GM13977 (cell line): ENCODE data around the gene OR56B4.
"Not testable (repeated sequence)": the region's sequence is repeated elsewhere in the genome, so short reads cannot be mapped to it uniquely, and the experiment has no call there.

Experiments
- DNase-seq: peaks from one replicate; pipeline ENCODE4 v3.0.0; 2012; ENCODE audit warnings: low spot score
- CTCF ChIP-seq: IDR thresholded peaks from 2 replicates; pipeline ENCODE4 v1.5.1; 2012; ENCODE audit warnings: mild to moderate bottlenecking, control low read depth; ENCODE audit not compliant: insufficient read depth; ENCODE audit errors: extremely low read depth, missing control alignments
- in situ Hi-C: fragments of 300-500 bp; cut with MboI; formaldehyde crosslinking; loops from one replicate; pipeline ENCODE4 v1.12.0; 2022; ENCODE audit warnings: low sequenced_read_pairs, low pct_unique_long_range_greater_than_20kb, mixed read lengths, inconsistent platforms; ENCODE audit not compliant: unreplicated experiment

OR56B4 gene, protein sequence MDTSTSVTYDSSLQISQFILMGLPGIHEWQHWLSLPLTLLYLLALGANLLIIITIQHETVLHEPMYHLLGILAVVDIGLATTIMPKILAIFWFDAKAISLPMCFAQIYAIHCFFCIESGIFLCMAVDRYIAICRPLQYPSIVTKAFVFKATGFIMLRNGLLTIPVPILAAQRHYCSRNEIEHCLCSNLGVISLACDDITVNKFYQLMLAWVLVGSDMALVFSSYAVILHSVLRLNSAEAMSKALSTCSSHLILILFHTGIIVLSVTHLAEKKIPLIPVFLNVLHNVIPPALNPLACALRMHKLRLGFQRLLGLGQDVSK

DNA sequence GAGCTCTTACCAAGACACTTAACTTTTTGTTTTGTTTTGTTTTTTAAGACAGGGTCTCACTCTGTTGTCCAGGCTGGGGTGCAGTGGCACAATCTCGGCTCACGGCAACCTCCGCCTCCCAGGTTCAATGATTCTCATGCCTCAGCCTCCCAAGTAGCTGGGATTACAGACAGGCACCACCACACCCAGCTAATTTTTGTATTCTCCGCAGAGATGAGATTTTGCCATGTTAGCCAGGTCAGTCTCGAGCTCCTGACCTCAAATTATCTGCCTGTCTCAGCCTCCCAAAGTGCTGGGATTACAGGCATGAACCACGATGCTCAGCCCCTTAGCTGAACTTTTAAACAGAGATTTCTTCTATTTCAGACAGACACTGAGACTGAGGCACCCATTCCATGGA lies at the start of gene OR56B4:
TSS of gene OR56B4 (plus strand) at position 301 of the 400 bp plus-strand sequence. CDS start at position 396, 95 bp downstream.
- in situ Hi-C loops, DNase-seq: not testable (repeated sequence)

DNA sequence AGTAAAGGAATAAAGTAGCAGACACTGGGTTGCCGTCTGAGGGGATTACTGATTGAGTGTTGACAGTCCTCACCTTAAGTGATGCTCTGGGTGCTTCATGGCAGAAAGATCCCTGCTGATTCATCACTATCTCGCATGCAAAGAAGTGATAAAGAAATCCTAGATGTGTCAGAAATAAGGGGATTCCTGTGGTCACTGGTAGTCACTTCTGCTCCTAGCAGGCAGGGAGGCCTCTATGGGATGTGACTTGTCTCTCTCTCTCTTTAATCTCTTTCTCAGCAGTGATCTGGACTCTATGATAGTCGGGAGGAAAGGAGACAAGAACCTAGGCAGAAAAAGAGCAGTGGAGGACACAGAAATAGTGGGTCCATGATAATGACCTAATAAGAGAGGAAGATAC lies 46.0 kb upstream of the OR56B4 start:
- in situ Hi-C loops = no loop called here
- no peak for DNase-seq
- no peak for TF ChIP-seq CTCF

GRCh38 chr11:6062691-6063358 lies 44.7 kb upstream of the OR56B4 start:
- in situ Hi-C loops = no loop called here
- TF ChIP-seq CTCF = peak; percentile 18

DNA sequence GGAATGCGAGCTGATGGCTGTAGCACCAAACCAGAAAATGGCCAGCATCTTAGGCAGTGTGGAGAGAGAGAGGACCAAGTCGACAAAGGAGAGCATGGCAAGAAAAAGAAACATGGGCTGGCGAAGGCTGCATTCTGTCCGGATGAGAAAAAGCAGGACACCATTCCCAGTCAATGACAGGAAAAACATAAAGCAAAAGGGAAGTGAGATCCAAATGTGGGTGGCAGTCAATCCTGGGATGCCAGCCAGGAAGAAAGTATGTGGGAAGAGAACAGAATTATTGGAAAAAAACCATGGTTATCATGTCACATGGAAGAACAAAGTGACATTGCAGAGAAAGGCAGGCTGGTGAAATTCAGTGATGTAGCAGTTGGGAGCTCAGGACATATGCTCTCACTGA lies 40.0 kb upstream of the OR56B4 start:
- TF ChIP-seq CTCF = no peak
- in situ Hi-C loops = no loop called here
- no peak for DNase-seq

More at GRCh38 chr11:6062691-6063358, 44.7 kb upstream of the OR56B4 start:
- no peak for DNase-seq

GRCh38 chr11:6076443-6076842 lies 31.0 kb upstream of the OR56B4 start:
- in situ Hi-C loops, DNase-seq: not testable (repeated sequence)

DNA sequence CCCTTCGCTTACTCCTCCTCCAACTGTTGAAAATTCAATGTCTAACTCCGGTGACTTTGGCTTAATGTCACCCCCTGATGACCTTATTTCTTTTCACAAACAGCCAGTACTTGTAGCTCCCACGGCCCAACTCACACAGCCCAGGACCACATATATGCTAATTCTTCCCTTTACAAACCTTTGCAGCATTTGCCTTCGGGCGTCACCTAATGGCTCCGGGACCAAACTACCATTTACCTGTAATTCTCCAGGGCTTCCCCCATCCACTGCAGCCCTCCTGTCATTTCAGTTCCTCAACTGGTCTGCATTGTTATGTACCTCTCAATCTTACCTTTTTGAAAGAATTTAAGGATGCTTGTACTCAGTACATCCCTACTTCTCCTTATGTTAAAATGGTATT lies 29.8 kb upstream of the OR56B4 start:
- DNase-seq = no peak
- in situ Hi-C loops = no loop called here
- TF ChIP-seq CTCF = no peak

GRCh38 chr11:6079463-6079862 lies 28.0 kb upstream of the OR56B4 start:
- in situ Hi-C loops = no loop called here
- no peak for TF ChIP-seq CTCF
- DNase-seq = no peak
